Esophagus squamous epithelium (tissue), 4 donors: Measurements from ENCODE around the gene CADPS.

Experiments
- CTCF ChIP-seq, 6 experiments: fragments of 450-650 bp in 4 of 6; fragments of 200-600 bp in 2 of 6; sonication (generic) in 2 of 6; IDR thresholded peaks; one replicate each; pipeline ENCODE4 v1.5.1; 2016 to 2019; ENCODE audit warnings: antibody characterized with exemption in 6 of 6, mild to moderate bottlenecking in 4 of 6, moderate library complexity in 4 of 6
- POLR2A ChIP-seq, 4 donors: fragments of 450-650 bp; IDR thresholded peaks; one replicate each; pipeline ENCODE4 v1.6.1; 2017; ENCODE audit warnings: antibody characterized with exemption in 4 of 4, mild to moderate bottlenecking in 4 of 4, moderate library complexity in 3 of 4

DNA sequence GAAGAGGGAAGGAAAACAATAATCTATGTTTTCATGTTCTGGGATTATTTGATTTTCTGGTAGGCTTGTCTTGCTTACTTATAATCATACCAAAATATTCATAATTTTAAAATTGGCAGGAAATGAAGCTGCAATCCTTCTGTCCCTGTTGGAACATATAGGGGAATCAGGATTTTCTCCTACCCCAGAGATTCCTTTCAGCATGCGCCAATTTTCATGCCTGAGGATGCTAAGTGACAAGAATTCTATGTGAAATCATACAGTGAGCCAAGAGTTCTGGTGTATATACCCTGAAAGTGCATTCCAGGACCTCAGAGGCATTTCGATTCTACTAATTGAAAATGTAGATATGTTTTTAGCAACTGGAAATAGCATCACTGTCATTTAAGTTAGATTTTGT is 9.9 kb upstream of the CADPS start:
- TF ChIP-seq POLR2A (IDR thresholded peaks at IDR 0.05) (no peak), CTCF (IDR thresholded peaks at IDR 0.05) (no peak)
